NT2/D1 (cell line): Measurements from ENCODE around the gene STX7.

Experiments
- YY1 ChIP-seq: IDR thresholded peaks from 2 replicates; pipeline ENCODE4 v1.6.1; 2011; ENCODE audit not compliant: insufficient read length, insufficient read depth
- ZNF274 ChIP-seq: IDR thresholded peaks from 2 replicates; pipeline ENCODE4 v1.6.1; 2011; ENCODE audit warnings: mild to moderate bottlenecking, low read depth, low read length

- TF ChIP-seq ZNF274 (no peak), YY1 (no peak)
Observed at GRCh38 chr6:132506461-132506860, 6.5 kb downstream of the STX7 start.
